H9 (cell line): ENCODE measurements around the gene STX5. TPM values are rescaled to one million over a fixed set of nuclear protein-coding genes. Genes with fewer than 3 reads are reported as not detected.
A peak's percentile ranks its signal among the peaks of the same experiment; 100 is the strongest.

ENCODE experiments used
- DNase-seq: peaks from one replicate; pipeline ENCODE4 v3.0.0-alpha.2; 2017
- H2AFZ ChIP-seq: one replicate; pipeline ENCODE4 v1.6.1; 2013; ENCODE audit warnings: mild to moderate bottlenecking, low read length, control low read depth, moderate library complexity
- H2AK5ac ChIP-seq: 2 replicates; pipeline ENCODE4 v1.6.1; 2013; ENCODE audit warnings: low read length, control low read depth, mixed read lengths; ENCODE audit not compliant: insufficient read length
- H2BK120ac ChIP-seq: one replicate; pipeline ENCODE4 v1.6.1; 2013; ENCODE audit warnings: low read depth, mild to moderate bottlenecking, low read length, control low read depth, inconsistent platforms; ENCODE audit not compliant: poor library complexity, severe bottlenecking
- H2BK12ac ChIP-seq: 2 replicates; pipeline ENCODE4 v1.6.1; 2013; ENCODE audit warnings: low read length, control low read depth, mixed read lengths, low read depth; ENCODE audit not compliant: insufficient read length
- H2BK15ac ChIP-seq: 2 replicates; pipeline ENCODE4 v1.6.1; 2013; ENCODE audit warnings: low read depth, low read length, control low read depth
- H2BK20ac ChIP-seq: one replicate; pipeline ENCODE4 v1.6.1; 2013; ENCODE audit warnings: low read depth, mild to moderate bottlenecking, low read length, control low read depth, inconsistent platforms; ENCODE audit not compliant: poor library complexity, severe bottlenecking
- H2BK5ac ChIP-seq: 2 replicates; pipeline ENCODE4 v1.6.1; 2013; ENCODE audit warnings: low read length, control low read depth, mixed read lengths; ENCODE audit not compliant: insufficient read length
- H3K14ac ChIP-seq: 2 replicates; pipeline ENCODE4 v1.6.1; 2013; ENCODE audit warnings: low read length, control low read depth; ENCODE audit not compliant: insufficient read depth
- H3K18ac ChIP-seq: 2 replicates; pipeline ENCODE4 v1.6.1; 2013; ENCODE audit warnings: low read depth, mild to moderate bottlenecking, mixed read lengths, low read length, control low read depth; ENCODE audit not compliant: insufficient read length
- H3K23ac ChIP-seq: 2 replicates; pipeline ENCODE4 v1.6.1; 2013; ENCODE audit warnings: low read length, control low read depth, mixed read lengths, low read depth; ENCODE audit not compliant: insufficient read length
- H3K23me2 ChIP-seq: 2 replicates; pipeline ENCODE4 v1.6.1; 2013; ENCODE audit warnings: low read depth, mild to moderate bottlenecking, mixed read lengths, low read length, control low read depth; ENCODE audit not compliant: insufficient read length, poor library complexity, severe bottlenecking
- H3K27ac ChIP-seq: 2 replicates; pipeline ENCODE4 v1.5.1; 2013; ENCODE audit warnings: low read length, control low read depth, mixed read lengths, low read depth; ENCODE audit not compliant: insufficient read length
- H3K27me3 ChIP-seq: 2 replicates; pipeline ENCODE4 v1.6.1; 2013; ENCODE audit warnings: low read length, control low read depth, inconsistent platforms; ENCODE audit not compliant: insufficient read depth
- H3K4ac ChIP-seq: 2 replicates; pipeline ENCODE4 v1.6.1; 2013; ENCODE audit warnings: low read depth, mild to moderate bottlenecking, control low read depth, inconsistent platforms, low read length, moderate library complexity
- H3K4me1 ChIP-seq: 2 replicates; pipeline ENCODE4 v1.6.1; 2013; ENCODE audit warnings: low read length, control low read depth, inconsistent platforms; ENCODE audit not compliant: insufficient read depth
- H3K4me2 ChIP-seq: 2 replicates; pipeline ENCODE4 v1.6.1; 2013; ENCODE audit warnings: low read length, control low read depth, mixed read lengths; ENCODE audit not compliant: insufficient read length, insufficient read depth
- H3K56ac ChIP-seq: 2 replicates; pipeline ENCODE4 v1.6.1; 2013; ENCODE audit warnings: low read depth, mild to moderate bottlenecking, mixed read lengths, low read length, control low read depth; ENCODE audit not compliant: insufficient read length
- H3K79me1 ChIP-seq: 2 replicates; pipeline ENCODE4 v1.6.1; 2013; ENCODE audit warnings: low read depth, mild to moderate bottlenecking, moderate library complexity, low read length, control low read depth, inconsistent platforms; ENCODE audit not compliant: insufficient read depth, poor library complexity, severe bottlenecking
- H3K79me2 ChIP-seq: 2 replicates; pipeline ENCODE4 v1.6.1; 2013; ENCODE audit warnings: low read length, control low read depth, inconsistent platforms; ENCODE audit not compliant: insufficient read depth
- H3K9ac ChIP-seq: 2 replicates; pipeline ENCODE4 v1.6.1; 2013; ENCODE audit warnings: low read length, control low read depth, mixed read lengths; ENCODE audit not compliant: insufficient read length; ENCODE audit errors: extremely low read depth
- H3K9me3 ChIP-seq: one replicate; pipeline ENCODE4 v1.6.1; 2013; ENCODE audit warnings: low read depth, low read length, inconsistent platforms; ENCODE audit not compliant: control insufficient read depth
- H3T11ph ChIP-seq: one replicate; pipeline ENCODE4 v1.6.1; 2013; ENCODE audit warnings: mild to moderate bottlenecking, low read length, control low read depth, inconsistent platforms
- H4K20me1 ChIP-seq: one replicate; pipeline ENCODE4 v1.6.1; 2013; ENCODE audit not compliant: control insufficient read depth, insufficient read length, insufficient read depth
- H4K5ac ChIP-seq: 2 replicates; pipeline ENCODE4 v1.6.1; 2013; ENCODE audit warnings: low read depth, mild to moderate bottlenecking, mixed read lengths, low read length, control low read depth; ENCODE audit not compliant: insufficient read length
- H4K8ac ChIP-seq: replicated peaks from 2 replicates; pipeline ENCODE4 v1.6.1; 2013; ENCODE audit warnings: low read length, control low read depth, mixed read lengths, low read depth; ENCODE audit not compliant: insufficient read length
- H4K91ac ChIP-seq: 2 replicates; pipeline ENCODE4 v1.6.1; 2013; ENCODE audit warnings: low read depth, mild to moderate bottlenecking, moderate library complexity, mixed read lengths, low read length, control low read depth; ENCODE audit not compliant: insufficient read length
- H3K27ac Mint-ChIP-seq, 3 experiments: 2 replicates in 2 of 3; 3 replicates in 1 of 3; pipeline ENCODE4 v1.8.0; 2020 to 2021; ENCODE audit warnings: mixed read lengths in 3 of 3, mild to moderate bottlenecking in 1 of 3, moderate library complexity in 1 of 3
- H3K27me3 Mint-ChIP-seq: 2 replicates; pipeline ENCODE4 v1.8.0; 2021; ENCODE audit warnings: low read depth, mild to moderate bottlenecking, moderate library complexity, mixed read lengths
- H3K36me3 Mint-ChIP-seq, 3 experiments: 2 replicates in 2 of 3; 3 replicates in 1 of 3; pipeline ENCODE4 v1.8.0; 2020 to 2021; ENCODE audit warnings: low read depth in 3 of 3, mixed read lengths in 3 of 3; ENCODE audit not compliant: insufficient read depth in 1 of 3
- H3K4me1 Mint-ChIP-seq, 2 experiments: 2 replicates each; pipeline ENCODE4 v1.8.0; 2020; ENCODE audit warnings: mixed read lengths in 2 of 2
- H3K4me3 Mint-ChIP-seq, 2 experiments: 2 replicates in 1 of 2; 3 replicates in 1 of 2; pipeline ENCODE4 v1.8.0; 2020 to 2021; ENCODE audit warnings: mild to moderate bottlenecking in 2 of 2, mixed read lengths in 2 of 2, moderate library complexity in 1 of 2
- H3K9me3 Mint-ChIP-seq, 2 experiments: 2 replicates in 1 of 2; 3 replicates in 1 of 2; pipeline ENCODE4 v1.8.0; 2020; ENCODE audit warnings: mild to moderate bottlenecking in 2 of 2, mixed read lengths in 2 of 2, moderate library complexity in 1 of 2
- WGBS: extraction: QIAGEN DNeasy Blood & Tissue Kit; methylation state at CpG from one replicate; pipeline ENCODE4 v1.1.7; 2013; ENCODE audit warnings: missing lambda C conversion rate, low lambda C conversion rate, mixed read lengths; ENCODE audit not compliant: insufficient read length; ENCODE audit errors: extremely low coverage; 5-methylcytosine and 5-hydroxymethylcytosine counted together
- total RNA-seq: library from RNA; stranded (reverse); gene quantifications from 2 replicates; pipeline ENCODE4 v1.2.1, GENCODE V29; 2021
- TF ChIP-seq, protein P1 (sequence below): fragments of 200-600 bp; sonication (generic); conservative IDR thresholded peaks from 3 replicates; pipeline ENCODE4 v1.8.0; 2021; ENCODE audit warnings: antibody characterized with exemption, mild to moderate bottlenecking

Gene STX5
- total RNA-seq, 1 experiment from 2014 or later = 33.5 TPM

- TF ChIP-seq, protein P1, sequence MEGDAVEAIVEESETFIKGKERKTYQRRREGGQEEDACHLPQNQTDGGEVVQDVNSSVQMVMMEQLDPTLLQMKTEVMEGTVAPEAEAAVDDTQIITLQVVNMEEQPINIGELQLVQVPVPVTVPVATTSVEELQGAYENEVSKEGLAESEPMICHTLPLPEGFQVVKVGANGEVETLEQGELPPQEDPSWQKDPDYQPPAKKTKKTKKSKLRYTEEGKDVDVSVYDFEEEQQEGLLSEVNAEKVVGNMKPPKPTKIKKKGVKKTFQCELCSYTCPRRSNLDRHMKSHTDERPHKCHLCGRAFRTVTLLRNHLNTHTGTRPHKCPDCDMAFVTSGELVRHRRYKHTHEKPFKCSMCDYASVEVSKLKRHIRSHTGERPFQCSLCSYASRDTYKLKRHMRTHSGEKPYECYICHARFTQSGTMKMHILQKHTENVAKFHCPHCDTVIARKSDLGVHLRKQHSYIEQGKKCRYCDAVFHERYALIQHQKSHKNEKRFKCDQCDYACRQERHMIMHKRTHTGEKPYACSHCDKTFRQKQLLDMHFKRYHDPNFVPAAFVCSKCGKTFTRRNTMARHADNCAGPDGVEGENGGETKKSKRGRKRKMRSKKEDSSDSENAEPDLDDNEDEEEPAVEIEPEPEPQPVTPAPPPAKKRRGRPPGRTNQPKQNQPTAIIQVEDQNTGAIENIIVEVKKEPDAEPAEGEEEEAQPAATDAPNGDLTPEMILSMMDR = no peak
- Mint-ChIP-seq H3K27me3 (peaks cover 4% of the 10 kb centered on the region; the same call in 1 of the 2 replicates), H3K9me3 (peaks cover 6 to 10% of the 10 kb centered on the region in 2 experiments; a peak in 4 of 5 replicates), H3K4me1 (peaks cover 43 to 55% of the 10 kb centered on the region in 2 experiments), H3K36me3 (peaks cover 52 to 69% (median 53%) of the 10 kb centered on the region in 3 experiments), H3K4me3 (peak overlapping the region; percentile 99), H3K27ac (peak overlapping the region; percentile 98 to 100 (median 99))
- no peak overlapping the region for H2BK5ac ChIP-seq
- H3K18ac ChIP-seq = peak overlapping the region; percentile 96
- peak overlapping the region; percentile 98 for H3K4me2 ChIP-seq
- peak overlapping the region; percentile 46 for H4K5ac ChIP-seq
- no peaks in the 10 kb centered on the region; the same call in none of the 2 replicates for H3K4me1 ChIP-seq
- H3K9me3 ChIP-seq = no peaks in the 10 kb centered on the region
- no peak overlapping the region for H4K91ac ChIP-seq
- no peak for DNase-seq
- no peaks in the 10 kb centered on the region for H4K20me1 ChIP-seq
- peaks cover 20% of the 10 kb centered on the region for H3K23me2 ChIP-seq
- H2AFZ ChIP-seq = no peak overlapping the region
- no peak overlapping the region for H2BK15ac ChIP-seq
- no peak overlapping the region for H2AK5ac ChIP-seq
- no peak overlapping the region for H2BK120ac ChIP-seq
- peak overlapping the region; percentile 8 for H4K8ac ChIP-seq
- no peak overlapping the region for H2BK12ac ChIP-seq
- peak overlapping the region; percentile 96 for H3K9ac ChIP-seq
- H3T11ph ChIP-seq = no peak overlapping the region
- no CpG with 5 or more reads among the region's 15 CpGs for WGBS
- H3K4ac ChIP-seq = no peak overlapping the region; the same call in 1 of the 2 replicates
- peak overlapping the region; percentile 89 for H3K14ac ChIP-seq
- no peak overlapping the region for H2BK20ac ChIP-seq
- peaks cover 53% of the 10 kb centered on the region for H3K79me2 ChIP-seq
- peak overlapping the region; percentile 0 for H3K23ac ChIP-seq
- H3K79me1 ChIP-seq = no peaks in the 10 kb centered on the region
- peak overlapping the region; percentile 59 for H3K27ac ChIP-seq
- H3K27me3 ChIP-seq = no peaks in the 10 kb centered on the region
- peak overlapping the region; percentile 52 for H3K56ac ChIP-seq
Observed at GRCh38 chr11:62854825-62855570, 23.1 kb upstream of the STX5 start.
